ENCODE results near the gene EGFL7. TPM values are rescaled to one million over a fixed set of nuclear protein-coding genes. Genes with fewer than 3 reads are reported as not detected.
"Not testable (repeated sequence)": the region's sequence is repeated elsewhere in the genome, so short reads cannot be mapped to it uniquely, and the experiment has no call there.

The EGFL7 gene
- total RNA-seq, 1 donor: 3.3 TPM

GRCh38 chr9:136703276-136703860 lies 40.7 kb downstream of the EGFL7 start:
- no peak for TF ChIP-seq CTCF (IDR thresholded peaks at IDR 0.05; ENCODE audit: extremely low read depth, low read depth, low read length)
- no peaks in the 10 kb centered on the region for H3K79me2 ChIP-seq (ENCODE audit: insufficient read depth, low read length)

GRCh38 chr9:136704741-136705140 lies 42.0 kb downstream of the EGFL7 start:
- not testable (repeated sequence) for H3K4me1 ChIP-seq (ENCODE audit: insufficient read depth, low read length); H2AFZ ChIP-seq (ENCODE audit: low read length); H3K27ac ChIP-seq (ENCODE audit: low read depth, low read length); H3K4me2 ChIP-seq (ENCODE audit: insufficient read depth, low read length); H3K4me3 ChIP-seq (ENCODE audit: insufficient read depth, low read length); DNase-seq (ENCODE audit: insufficient read length, low spot score, missing footprints); H3K36me3 ChIP-seq (ENCODE audit: insufficient read depth, low read length); H4K20me1 ChIP-seq (ENCODE audit: insufficient read depth, low read length); H3K9me3 ChIP-seq (ENCODE audit: low read depth, low read length); H3K79me2 ChIP-seq (ENCODE audit: insufficient read depth, low read length)
- H3K27me3 ChIP-seq (ENCODE audit: insufficient read depth, low read length): peaks cover 15% of the 10 kb centered on the region

More at GRCh38 chr9:136703276-136703860, 40.7 kb downstream of the EGFL7 start:
- no peak for DNase-seq (ENCODE audit: insufficient read length, low spot score, missing footprints)
- Histone ChIP-seq H3K4me1 (ENCODE audit: insufficient read depth, low read length) (no peaks in the 10 kb centered on the region), H2AFZ (ENCODE audit: low read length) (no peak overlapping the region), H3K9me3 (ENCODE audit: low read depth, low read length) (no peaks in the 10 kb centered on the region), H3K27me3 (ENCODE audit: insufficient read depth, low read length) (peaks cover 15% of the 10 kb centered on the region), H3K27ac (ENCODE audit: low read depth, low read length) (no peak overlapping the region), H3K36me3 (ENCODE audit: insufficient read depth, low read length) (no peaks in the 10 kb centered on the region), H3K4me3 (ENCODE audit: insufficient read depth, low read length) (no peak overlapping the region), H3K4me2 (ENCODE audit: insufficient read depth, low read length) (no peak overlapping the region), H4K20me1 (ENCODE audit: insufficient read depth, low read length) (no peaks in the 10 kb centered on the region)

- no peak for TF ChIP-seq CTCF (IDR thresholded peaks at IDR 0.05; ENCODE audit: extremely low read depth, low read depth, low read length)
- Histone ChIP-seq H4K20me1 (ENCODE audit: insufficient read depth, low read length) (no peaks in the 10 kb centered on the region), H3K4me2 (ENCODE audit: insufficient read depth, low read length) (no peak overlapping the region), H3K36me3 (ENCODE audit: insufficient read depth, low read length) (no peaks in the 10 kb centered on the region), H3K4me1 (ENCODE audit: insufficient read depth, low read length) (no peaks in the 10 kb centered on the region), H3K79me2 (ENCODE audit: insufficient read depth, low read length) (no peaks in the 10 kb centered on the region), H2AFZ (ENCODE audit: low read length) (no peak overlapping the region), H3K27ac (ENCODE audit: low read depth, low read length) (no peak overlapping the region), H3K4me3 (ENCODE audit: insufficient read depth, low read length) (no peak overlapping the region), H3K9me3 (ENCODE audit: low read depth, low read length) (no peaks in the 10 kb centered on the region), H3K27me3 (ENCODE audit: insufficient read depth, low read length) (peaks cover 12% of the 10 kb centered on the region)
- DNase-seq (ENCODE audit: insufficient read length, low spot score, missing footprints): no peak
Observed at GRCh38 chr9:136705564-136705963, 42.8 kb downstream of the EGFL7 start.

- no peaks in the 10 kb centered on the region for H3K4me1 ChIP-seq (ENCODE audit: insufficient read depth, low read length)
- no peak for TF ChIP-seq CTCF (IDR thresholded peaks at IDR 0.05; ENCODE audit: extremely low read depth, low read depth, low read length)
Observed at GRCh38 chr9:136707011-136707410, 44.3 kb downstream of the EGFL7 start.

More at GRCh38 chr9:136707011-136707410, 44.3 kb downstream of the EGFL7 start:
- Histone ChIP-seq H3K9me3 (ENCODE audit: low read depth, low read length) (no peaks in the 10 kb centered on the region), H3K27ac (ENCODE audit: low read depth, low read length) (no peak overlapping the region), H3K36me3 (ENCODE audit: insufficient read depth, low read length) (no peaks in the 10 kb centered on the region), H3K4me3 (ENCODE audit: insufficient read depth, low read length) (no peak overlapping the region), H3K27me3 (ENCODE audit: insufficient read depth, low read length) (peaks cover 11% of the 10 kb centered on the region), H2AFZ (ENCODE audit: low read length) (no peak overlapping the region), H4K20me1 (ENCODE audit: insufficient read depth, low read length) (no peaks in the 10 kb centered on the region), H3K4me2 (ENCODE audit: insufficient read depth, low read length) (no peak overlapping the region), H3K79me2 (ENCODE audit: insufficient read depth, low read length) (no peaks in the 10 kb centered on the region)
- DNase-seq (ENCODE audit: insufficient read length, low spot score, missing footprints): no peak
